ENCODE measurements around the gene ABTB1. TPM values are rescaled to one million over a fixed set of nuclear protein-coding genes. Genes with fewer than 3 reads are reported as not detected.

The ABTB1 gene
- polyA plus RNA-seq, 1 of the 3 experiments (the other 2 are of a cell fraction) = 30.8 TPM

GRCh38 chr3:127710155-127710941, 37.6 kb downstream of the ABTB1 start:
- Histone ChIP-seq H3K36me3 (replicated peaks in 1 of 2; ENCODE audit: control insufficient read depth in 1 of 2, insufficient read depth in 2 of 2, low read length in 1 of 2) (no peaks in the 10 kb centered on the region), H3F3A (replicated peaks; ENCODE audit: insufficient read depth) (no peaks in the 10 kb centered on the region), H3K4me3 (ENCODE audit: low read depth in 2 of 2, low read length in 1 of 2) (no peak overlapping the region), H3K9ac (no peak overlapping the region), H3K27me3 (ENCODE audit: insufficient read depth) (no peaks in the 10 kb centered on the region), H2AFZ (ENCODE audit: low read depth) (no peak overlapping the region), H4K20me1 (ENCODE audit: insufficient read depth) (no peaks in the 10 kb centered on the region), H3K27ac (ENCODE audit: low read depth in 2 of 2, low read length in 1 of 2) (no peak overlapping the region), H3K79me2 (ENCODE audit: insufficient read depth) (no peaks in the 10 kb centered on the region), H3K4me2 (no peak overlapping the region), H3K9me3 (no peaks in the 10 kb centered on the region), H3K9me2 (no peaks in the 10 kb centered on the region), H3K4me1 (ENCODE audit: control insufficient read depth in 1 of 2, insufficient read depth in 2 of 2, low read depth in 1 of 2, low read length in 1 of 2) (peaks cover 0 to 53% of the 10 kb centered on the region in 2 experiments; a peak in 1 of 4 replicates)
- WGBS (ENCODE audit: low lambda C conversion rate) = 89% methylated on average over 18 of the region's 18 CpGs
- ChIA-PET CTCF (interaction anchor here (0.7 to 1.9 kb wide), 5 partner anchors 9 to 249 kb away, joined by 3 to 7 read pairs (median 4); no protein-coding TSS in a partner anchor), POLR2A (no interaction called here)
- no peak for DNase-seq
- TF ChIP-seq POLR2AphosphoS5 (IDR thresholded peaks at IDR 0.05; ENCODE audit: low read depth, low read length) (no peak), ELF1 (IDR thresholded peaks at IDR 0.05) (no peak), EP300 (IDR thresholded peaks at IDR 0.05; ENCODE audit: borderline replicate concordance in 1 of 2, low read depth in 1 of 2, low read length in 1 of 2) (no peak), MEF2A (IDR thresholded peaks at IDR 0.05; ENCODE audit: borderline replicate concordance, low read depth) (no peak), MXI1 (IDR thresholded peaks at IDR 0.05; ENCODE audit: low read depth, low read length) (no peak), GATA2 (CRISPR knock-in tag; IDR thresholded peaks at IDR 0.05) (no peak), RAD21 (IDR thresholded peaks at IDR 0.05; ENCODE audit: low read length) (no peak)

GRCh38 chr3:127711021-127711695, 38.4 kb downstream of the ABTB1 start:
- 81% methylated on average over 12 of the region's 14 CpGs for WGBS (ENCODE audit: low lambda C conversion rate)
- no peaks in the 10 kb centered on the region for H4K20me1 ChIP-seq (ENCODE audit: insufficient read depth)
- POLR2A ChIA-PET = no interaction called here
- no peaks in the 10 kb centered on the region for H3K79me2 ChIP-seq (ENCODE audit: insufficient read depth)
- DNase-seq = no peak
- H3F3A ChIP-seq (replicated peaks; ENCODE audit: insufficient read depth) = no peaks in the 10 kb centered on the region
- H3K36me3 ChIP-seq (replicated peaks in 1 of 2; ENCODE audit: control insufficient read depth in 1 of 2, insufficient read depth in 2 of 2, low read length in 1 of 2) = no peaks in the 10 kb centered on the region
- CTCF ChIA-PET = interaction anchor here (0.6 to 1.9 kb wide), 5 partner anchors 10 to 249 kb away, joined by 3 to 7 read pairs (median 4); no protein-coding TSS in a partner anchor
- no peak for TF ChIP-seq MXI1 (IDR thresholded peaks at IDR 0.05; ENCODE audit: low read depth, low read length)
- no peak for TF ChIP-seq TCF12 (IDR thresholded peaks at IDR 0.05)
- TF ChIP-seq GATA2 (CRISPR knock-in tag; IDR thresholded peaks at IDR 0.05) = no peak
- TF ChIP-seq IRF3 (IDR thresholded peaks at IDR 0.05; ENCODE audit: low read depth, low read length) = no peak
- TF ChIP-seq CHD2 (IDR thresholded peaks at IDR 0.05; ENCODE audit: low read length, partially characterized antibody) = no peak
- no peak for TF ChIP-seq FOXM1 (IDR thresholded peaks at IDR 0.05; ENCODE audit: low read depth)
- TF ChIP-seq POLR2AphosphoS5 (IDR thresholded peaks at IDR 0.05; ENCODE audit: low read depth, low read length) = no peak
- TF ChIP-seq YY1 (IDR thresholded peaks at IDR 0.05; ENCODE audit: low read depth) = no peak
- no peak for TF ChIP-seq MEF2A (IDR thresholded peaks at IDR 0.05; ENCODE audit: borderline replicate concordance, low read depth)
- no peak for TF ChIP-seq RCOR1 (IDR thresholded peaks at IDR 0.05; ENCODE audit: low read length)
- TF ChIP-seq RFX5 (IDR thresholded peaks at IDR 0.05; ENCODE audit: low read length) = no peak
- no peak for TF ChIP-seq TAF1 (IDR thresholded peaks at IDR 0.05; ENCODE audit: borderline replicate concordance, low read depth, low read length)
- TF ChIP-seq, protein P1, sequence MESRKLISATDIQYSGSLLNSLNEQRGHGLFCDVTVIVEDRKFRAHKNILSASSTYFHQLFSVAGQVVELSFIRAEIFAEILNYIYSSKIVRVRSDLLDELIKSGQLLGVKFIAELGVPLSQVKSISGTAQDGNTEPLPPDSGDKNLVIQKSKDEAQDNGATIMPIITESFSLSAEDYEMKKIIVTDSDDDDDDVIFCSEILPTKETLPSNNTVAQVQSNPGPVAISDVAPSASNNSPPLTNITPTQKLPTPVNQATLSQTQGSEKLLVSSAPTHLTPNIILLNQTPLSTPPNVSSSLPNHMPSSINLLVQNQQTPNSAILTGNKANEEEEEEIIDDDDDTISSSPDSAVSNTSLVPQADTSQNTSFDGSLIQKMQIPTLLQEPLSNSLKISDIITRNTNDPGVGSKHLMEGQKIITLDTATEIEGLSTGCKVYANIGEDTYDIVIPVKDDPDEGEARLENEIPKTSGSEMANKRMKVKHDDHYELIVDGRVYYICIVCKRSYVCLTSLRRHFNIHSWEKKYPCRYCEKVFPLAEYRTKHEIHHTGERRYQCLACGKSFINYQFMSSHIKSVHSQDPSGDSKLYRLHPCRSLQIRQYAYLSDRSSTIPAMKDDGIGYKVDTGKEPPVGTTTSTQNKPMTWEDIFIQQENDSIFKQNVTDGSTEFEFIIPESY (IDR thresholded peaks at IDR 0.05; ENCODE audit: borderline replicate concordance, low read depth) = no peak
- TF ChIP-seq SIN3A (IDR thresholded peaks at IDR 0.05; ENCODE audit: borderline replicate concordance, low read depth, low read length) = no peak
- no peaks in the 10 kb centered on the region for H3K27me3 ChIP-seq (ENCODE audit: insufficient read depth)
- no peak overlapping the region for H2AFZ ChIP-seq (ENCODE audit: low read depth)
- H3K4me3 ChIP-seq (ENCODE audit: low read depth in 2 of 2, low read length in 1 of 2) = no peak overlapping the region
- no peaks in the 10 kb centered on the region for H3K9me2 ChIP-seq
- no peak overlapping the region for H3K9ac ChIP-seq
- peaks cover 0 to 50% of the 10 kb centered on the region in 2 experiments; a peak in 1 of 4 replicates for H3K4me1 ChIP-seq (ENCODE audit: control insufficient read depth in 1 of 2, insufficient read depth in 2 of 2, low read depth in 1 of 2, low read length in 1 of 2)
- no peaks in the 10 kb centered on the region for H3K9me3 ChIP-seq
- no peak overlapping the region for H3K4me2 ChIP-seq
- H3K27ac ChIP-seq (ENCODE audit: low read depth in 2 of 2, low read length in 1 of 2) = no peak overlapping the region
